Panc1 (cell line): ENCODE data around the gene LMCD1.

Experiments
- POLR2AphosphoS5 ChIP-seq: IDR thresholded peaks from 2 replicates; pipeline ENCODE4 v1.6.1; 2012; ENCODE audit warnings: mild to moderate bottlenecking, low read depth, low read length, moderate library complexity
- TF ChIP-seq, protein P1 (sequence below): fragments of 450-650 bp; IDR thresholded peaks from 2 replicates; pipeline ENCODE4 v1.5.1; 2017; ENCODE audit warnings: mild to moderate bottlenecking

DNA sequence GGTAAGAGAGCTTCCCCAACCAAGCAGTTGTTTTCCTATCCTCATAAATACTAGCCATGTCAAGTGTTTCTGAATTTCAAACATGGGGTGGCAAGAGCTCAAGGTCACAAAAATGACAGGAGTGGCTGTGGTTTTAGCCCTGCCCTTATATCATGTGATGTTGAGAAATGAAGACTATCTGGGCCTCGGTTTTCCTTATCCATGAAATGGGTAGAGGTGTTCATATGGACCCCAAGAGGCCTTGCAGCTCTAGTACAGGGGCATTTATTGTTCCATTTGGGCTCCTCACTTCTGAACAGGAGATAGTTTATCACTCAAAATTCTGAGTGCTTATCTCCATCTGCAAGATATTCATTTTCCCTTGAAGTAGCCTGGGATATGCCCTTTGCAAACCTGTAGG, 35.8 kb downstream of the LMCD1 start:
- TF ChIP-seq, protein P1, sequence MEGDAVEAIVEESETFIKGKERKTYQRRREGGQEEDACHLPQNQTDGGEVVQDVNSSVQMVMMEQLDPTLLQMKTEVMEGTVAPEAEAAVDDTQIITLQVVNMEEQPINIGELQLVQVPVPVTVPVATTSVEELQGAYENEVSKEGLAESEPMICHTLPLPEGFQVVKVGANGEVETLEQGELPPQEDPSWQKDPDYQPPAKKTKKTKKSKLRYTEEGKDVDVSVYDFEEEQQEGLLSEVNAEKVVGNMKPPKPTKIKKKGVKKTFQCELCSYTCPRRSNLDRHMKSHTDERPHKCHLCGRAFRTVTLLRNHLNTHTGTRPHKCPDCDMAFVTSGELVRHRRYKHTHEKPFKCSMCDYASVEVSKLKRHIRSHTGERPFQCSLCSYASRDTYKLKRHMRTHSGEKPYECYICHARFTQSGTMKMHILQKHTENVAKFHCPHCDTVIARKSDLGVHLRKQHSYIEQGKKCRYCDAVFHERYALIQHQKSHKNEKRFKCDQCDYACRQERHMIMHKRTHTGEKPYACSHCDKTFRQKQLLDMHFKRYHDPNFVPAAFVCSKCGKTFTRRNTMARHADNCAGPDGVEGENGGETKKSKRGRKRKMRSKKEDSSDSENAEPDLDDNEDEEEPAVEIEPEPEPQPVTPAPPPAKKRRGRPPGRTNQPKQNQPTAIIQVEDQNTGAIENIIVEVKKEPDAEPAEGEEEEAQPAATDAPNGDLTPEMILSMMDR: no peak
- no peak for TF ChIP-seq POLR2AphosphoS5
